ENCODE data around the gene FGF14.

The FGF14 gene

DNA sequence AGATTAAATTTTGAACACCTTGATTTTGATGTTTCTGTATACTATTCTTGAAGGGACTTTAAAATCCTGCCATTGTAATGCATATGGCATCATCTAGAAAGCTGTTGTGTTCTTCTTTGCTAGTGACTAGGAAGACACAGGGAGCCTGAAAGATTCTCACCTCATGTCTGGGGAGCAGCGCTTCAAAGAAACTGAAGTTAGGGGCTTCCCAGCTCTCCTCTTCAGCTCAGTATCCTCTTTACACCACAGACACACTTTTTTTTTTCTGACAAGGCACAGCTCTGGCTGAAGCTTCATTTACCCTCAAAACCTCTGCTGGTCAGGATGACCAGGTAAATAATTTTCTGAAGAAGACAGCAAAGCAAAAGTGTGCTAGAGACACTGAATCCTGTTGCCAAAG lies 693.7 kb downstream of the FGF14 start:
- Histone ChIP-seq H3K27ac (ENCODE audit: low read depth, low read length) (peak overlapping the region; percentile 70), H3K4me3 (ENCODE audit: low read depth, low read length) (no peak overlapping the region), H3K9ac (ENCODE audit: low read depth, low read length) (no peak overlapping the region), H3K36me3 (ENCODE audit: control insufficient read depth, insufficient read depth, low read length) (no peaks in the 10 kb centered on the region), H3K4me1 (ENCODE audit: control insufficient read depth, insufficient read depth, low read length) (peaks cover 10% of the 10 kb centered on the region; the same call in 1 of the 2 replicates), H3K9me3 (ENCODE audit: control insufficient read depth, insufficient read depth, low read length) (no peaks in the 10 kb centered on the region), H3K27me3 (ENCODE audit: control insufficient read depth, insufficient read depth, low read length) (no peaks in the 10 kb centered on the region)

DNA sequence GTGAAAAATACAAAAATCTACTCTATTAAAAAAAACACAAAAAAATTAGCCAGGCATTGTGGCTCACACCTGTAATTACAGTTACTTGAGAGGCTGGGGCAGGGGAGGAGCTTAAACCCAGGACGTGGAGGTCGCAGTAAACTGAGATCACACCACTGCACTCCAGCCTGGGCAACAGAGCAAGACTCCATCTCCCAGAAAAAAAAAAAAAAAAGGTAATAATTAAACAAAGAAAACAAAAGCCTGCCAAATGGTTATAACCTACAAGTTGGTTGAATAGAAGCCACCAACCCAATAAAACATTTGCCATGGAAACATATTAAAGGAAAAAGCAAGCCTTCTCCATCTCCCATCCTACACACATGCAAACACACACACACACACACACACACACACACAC lies 694.2 kb downstream of the FGF14 start:
- Histone ChIP-seq H3K9me3 (ENCODE audit: control insufficient read depth, insufficient read depth, low read length) (no peaks in the 10 kb centered on the region), H3K27ac (ENCODE audit: low read depth, low read length) (no peak overlapping the region), H3K27me3 (ENCODE audit: control insufficient read depth, insufficient read depth, low read length) (no peaks in the 10 kb centered on the region), H3K36me3 (ENCODE audit: control insufficient read depth, insufficient read depth, low read length) (no peaks in the 10 kb centered on the region), H3K4me1 (ENCODE audit: control insufficient read depth, insufficient read depth, low read length) (peaks cover 10% of the 10 kb centered on the region; the same call in 1 of the 2 replicates), H3K9ac (ENCODE audit: low read depth, low read length) (no peak overlapping the region), H3K4me3 (ENCODE audit: low read depth, low read length) (no peak overlapping the region)

- Histone ChIP-seq H3K27ac (ENCODE audit: low read depth, low read length) (no peak overlapping the region), H3K4me1 (ENCODE audit: control insufficient read depth, insufficient read depth, low read length) (peaks cover 10% of the 10 kb centered on the region; the same call in 1 of the 2 replicates), H3K4me3 (ENCODE audit: low read depth, low read length) (no peak overlapping the region)
Measured at GRCh38 chr13:101706651-101707050, 695.2 kb downstream of the FGF14 start.

GRCh38 chr13:101703838-101704237 lies 698.0 kb downstream of the FGF14 start:
- Histone ChIP-seq H3K9ac (ENCODE audit: low read depth, low read length) (no peak overlapping the region), H3K4me1 (ENCODE audit: control insufficient read depth, insufficient read depth, low read length) (peaks cover 10% of the 10 kb centered on the region; the same call in 1 of the 2 replicates), H3K27me3 (ENCODE audit: control insufficient read depth, insufficient read depth, low read length) (no peaks in the 10 kb centered on the region), H3K9me3 (ENCODE audit: control insufficient read depth, insufficient read depth, low read length) (no peaks in the 10 kb centered on the region), H3K36me3 (ENCODE audit: control insufficient read depth, insufficient read depth, low read length) (no peaks in the 10 kb centered on the region), H3K27ac (ENCODE audit: low read depth, low read length) (no peak overlapping the region), H3K4me3 (ENCODE audit: low read depth, low read length) (no peak overlapping the region)

More at GRCh38 chr13:101706651-101707050, 695.2 kb downstream of the FGF14 start:
- H3K9ac ChIP-seq (ENCODE audit: low read depth, low read length): no peak overlapping the region
- H3K36me3 ChIP-seq (ENCODE audit: control insufficient read depth, insufficient read depth, low read length): no peaks in the 10 kb centered on the region
- no peaks in the 10 kb centered on the region for H3K9me3 ChIP-seq (ENCODE audit: control insufficient read depth, insufficient read depth, low read length)
- no peaks in the 10 kb centered on the region for H3K27me3 ChIP-seq (ENCODE audit: control insufficient read depth, insufficient read depth, low read length)

DNA sequence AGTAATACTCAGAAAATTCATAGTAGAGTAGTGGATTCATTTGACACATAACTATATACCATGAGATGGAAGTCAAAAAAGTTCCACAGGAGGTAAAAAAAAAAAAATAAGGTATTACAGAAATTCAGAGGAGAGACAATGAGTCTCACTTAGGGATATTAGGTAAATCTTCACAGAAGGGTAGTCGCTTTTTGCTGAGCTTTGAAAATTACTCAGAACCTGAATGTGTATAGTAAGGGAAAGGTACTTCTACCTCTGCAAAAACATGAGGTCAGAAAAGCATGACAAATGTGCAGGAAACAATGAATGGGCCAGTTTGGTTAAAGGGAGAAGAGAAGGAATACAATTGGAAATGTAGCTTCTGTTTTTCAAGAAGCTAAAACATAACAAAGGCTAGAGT lies 698.8 kb downstream of the FGF14 start:
- Histone ChIP-seq H3K9me3 (ENCODE audit: control insufficient read depth, insufficient read depth, low read length) (no peaks in the 10 kb centered on the region), H3K27ac (ENCODE audit: low read depth, low read length) (no peak overlapping the region), H3K36me3 (ENCODE audit: control insufficient read depth, insufficient read depth, low read length) (no peaks in the 10 kb centered on the region), H3K4me1 (ENCODE audit: control insufficient read depth, insufficient read depth, low read length) (0 out of 2 replicates have a peak, but pooled peaks cover 3% of the 10 kb centered on the region), H3K4me3 (ENCODE audit: low read depth, low read length) (no peak overlapping the region), H3K27me3 (ENCODE audit: control insufficient read depth, insufficient read depth, low read length) (no peaks in the 10 kb centered on the region), H3K9ac (ENCODE audit: low read depth, low read length) (no peak overlapping the region)

DNA sequence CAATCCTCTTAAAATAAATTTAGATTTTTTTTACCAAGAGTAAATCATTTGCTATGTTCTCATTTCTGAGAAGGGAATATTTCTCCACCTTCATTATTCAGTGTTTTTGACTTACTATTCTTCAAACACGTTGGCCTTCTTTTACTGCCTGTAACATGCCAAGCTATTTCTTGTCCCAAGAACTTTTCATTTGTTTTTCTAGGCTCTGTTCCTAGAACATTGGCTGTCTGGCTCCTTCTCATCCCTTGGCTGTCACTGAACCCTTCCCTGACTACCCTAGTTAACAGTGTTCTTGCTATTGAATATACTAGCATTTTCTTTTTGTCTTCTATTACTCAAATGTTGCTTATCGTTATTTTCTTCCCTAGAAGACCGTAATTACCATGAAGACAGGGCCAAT lies 701.2 kb downstream of the FGF14 start:
- no peaks in the 10 kb centered on the region for H3K36me3 ChIP-seq (ENCODE audit: control insufficient read depth, insufficient read depth, low read length)
- 0 out of 2 replicates have a peak, but pooled peaks cover 2% of the 10 kb centered on the region for H3K4me1 ChIP-seq (ENCODE audit: control insufficient read depth, insufficient read depth, low read length)
- H3K27me3 ChIP-seq (ENCODE audit: control insufficient read depth, insufficient read depth, low read length): no peaks in the 10 kb centered on the region
- no peaks in the 10 kb centered on the region for H3K9me3 ChIP-seq (ENCODE audit: control insufficient read depth, insufficient read depth, low read length)
- H3K27ac ChIP-seq (ENCODE audit: low read depth, low read length): no peak overlapping the region
- H3K4me3 ChIP-seq (ENCODE audit: low read depth, low read length): no peak overlapping the region
- H3K9ac ChIP-seq (ENCODE audit: low read depth, low read length): no peak overlapping the region

- no peak overlapping the region for H3K9ac ChIP-seq (ENCODE audit: low read depth, low read length)
Measured at GRCh38 chr13:101698400-101698799, 703.4 kb downstream of the FGF14 start.

GRCh38 chr13:101697745-101698144 lies 704.1 kb downstream of the FGF14 start:
- Histone ChIP-seq H3K27me3 (ENCODE audit: control insufficient read depth, insufficient read depth, low read length) (no peaks in the 10 kb centered on the region), H3K4me1 (ENCODE audit: control insufficient read depth, insufficient read depth, low read length) (no peaks in the 10 kb centered on the region), H3K27ac (ENCODE audit: low read depth, low read length) (no peak overlapping the region), H3K9me3 (ENCODE audit: control insufficient read depth, insufficient read depth, low read length) (no peaks in the 10 kb centered on the region), H3K9ac (ENCODE audit: low read depth, low read length) (no peak overlapping the region), H3K36me3 (ENCODE audit: control insufficient read depth, insufficient read depth, low read length) (no peaks in the 10 kb centered on the region), H3K4me3 (ENCODE audit: low read depth, low read length) (no peak overlapping the region)

More at GRCh38 chr13:101698400-101698799, 703.4 kb downstream of the FGF14 start:
- no peaks in the 10 kb centered on the region for H3K27me3 ChIP-seq (ENCODE audit: control insufficient read depth, insufficient read depth, low read length)
- H3K9me3 ChIP-seq (ENCODE audit: control insufficient read depth, insufficient read depth, low read length): no peaks in the 10 kb centered on the region
- no peaks in the 10 kb centered on the region for H3K36me3 ChIP-seq (ENCODE audit: control insufficient read depth, insufficient read depth, low read length)
- no peaks in the 10 kb centered on the region for H3K4me1 ChIP-seq (ENCODE audit: control insufficient read depth, insufficient read depth, low read length)
- no peak overlapping the region for H3K4me3 ChIP-seq (ENCODE audit: low read depth, low read length)
- H3K27ac ChIP-seq (ENCODE audit: low read depth, low read length): no peak overlapping the region

- Histone ChIP-seq H3K27me3 (ENCODE audit: control insufficient read depth, insufficient read depth, low read length) (no peaks in the 10 kb centered on the region), H3K4me3 (ENCODE audit: low read depth, low read length) (no peak overlapping the region), H3K9ac (ENCODE audit: low read depth, low read length) (no peak overlapping the region)
Measured at GRCh38 chr13:101695870-101696516, 705.9 kb downstream of the FGF14 start.

GRCh38 chr13:101691341-101691860 lies 710.4 kb downstream of the FGF14 start:
- H3K27ac ChIP-seq (ENCODE audit: low read depth, low read length): no peak overlapping the region
- no peak overlapping the region for H3K4me3 ChIP-seq (ENCODE audit: low read depth, low read length)
- H3K36me3 ChIP-seq (ENCODE audit: control insufficient read depth, insufficient read depth, low read length): no peaks in the 10 kb centered on the region
- H3K27me3 ChIP-seq (ENCODE audit: control insufficient read depth, insufficient read depth, low read length): no peaks in the 10 kb centered on the region
- no peak overlapping the region for H3K9ac ChIP-seq (ENCODE audit: low read depth, low read length)
- H3K4me1 ChIP-seq (ENCODE audit: control insufficient read depth, insufficient read depth, low read length): no peaks in the 10 kb centered on the region
- no peaks in the 10 kb centered on the region for H3K9me3 ChIP-seq (ENCODE audit: control insufficient read depth, insufficient read depth, low read length)

More at GRCh38 chr13:101695870-101696516, 705.9 kb downstream of the FGF14 start:
- Histone ChIP-seq H3K9me3 (ENCODE audit: control insufficient read depth, insufficient read depth, low read length) (no peaks in the 10 kb centered on the region), H3K4me1 (ENCODE audit: control insufficient read depth, insufficient read depth, low read length) (no peaks in the 10 kb centered on the region), H3K36me3 (ENCODE audit: control insufficient read depth, insufficient read depth, low read length) (no peaks in the 10 kb centered on the region), H3K27ac (ENCODE audit: low read depth, low read length) (no peak overlapping the region)

DNA sequence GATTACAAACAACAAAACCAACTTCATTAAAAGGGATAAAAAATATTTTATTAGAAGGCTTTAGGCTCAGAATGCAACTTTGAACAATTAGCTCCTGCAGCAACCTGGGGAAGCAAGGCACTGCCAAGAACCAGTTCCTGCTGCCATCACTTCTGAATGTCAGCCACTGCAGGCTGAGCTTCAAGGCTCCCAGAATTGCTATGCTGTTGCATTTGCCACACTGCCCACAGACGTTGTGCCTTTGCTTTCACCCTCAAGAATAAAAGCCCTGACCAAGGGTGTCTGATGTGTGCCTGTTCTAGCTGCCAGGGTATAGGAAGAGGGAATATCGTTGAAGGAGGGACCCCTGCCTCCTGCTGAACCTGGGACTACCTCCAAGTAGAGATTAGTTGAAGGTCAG lies 711.0 kb downstream of the FGF14 start:
- Histone ChIP-seq H3K4me1 (ENCODE audit: control insufficient read depth, insufficient read depth, low read length) (no peaks in the 10 kb centered on the region), H3K9ac (ENCODE audit: low read depth, low read length) (no peak overlapping the region), H3K9me3 (ENCODE audit: control insufficient read depth, insufficient read depth, low read length) (no peaks in the 10 kb centered on the region), H3K4me3 (ENCODE audit: low read depth, low read length) (no peak overlapping the region), H3K27me3 (ENCODE audit: control insufficient read depth, insufficient read depth, low read length) (no peaks in the 10 kb centered on the region), H3K36me3 (ENCODE audit: control insufficient read depth, insufficient read depth, low read length) (no peaks in the 10 kb centered on the region), H3K27ac (ENCODE audit: low read depth, low read length) (no peak overlapping the region)
